Measurements from ENCODE around the gene NEGR1.

- TF ChIP-seq CTCF (IDR thresholded peaks at IDR 0.05) (no peak), POLR2AphosphoS5 (IDR thresholded peaks at IDR 0.05) (no peak)
These were observed 219.8 kb downstream of the NEGR1 start for GRCh38 chr1:72062584-72062983.
